Liver (tissue), 9 donors: Measurements from ENCODE around the gene GALNT6. TPM values are rescaled to one million over a fixed set of nuclear protein-coding genes. Genes with fewer than 3 reads are reported as not detected.

Experiments used
- DNase-seq: peaks from one replicate; pipeline ENCODE4 v3.0.0-alpha.2; 2017; ENCODE audit warnings: low spot score
- H3K27ac ChIP-seq, 2 donors: one replicate each; pipeline ENCODE4 v1.7.0; 2013; ENCODE audit warnings: inconsistent platforms in 2 of 2, low read length in 2 of 2, control low read depth in 1 of 2, low read depth in 1 of 2, mild to moderate bottlenecking in 1 of 2
- H3K27me3 ChIP-seq, 4 donors: one replicate each; pipeline versions ENCODE4 v1.6.1 to v1.7.0; 2013; ENCODE audit warnings: low read length in 3 of 4, inconsistent platforms in 1 of 4, mild to moderate bottlenecking in 1 of 4, moderate library complexity in 1 of 4; ENCODE audit not compliant: control insufficient read depth in 4 of 4, insufficient read depth in 4 of 4
- H3K36me3 ChIP-seq, 4 donors: one replicate each; pipeline versions ENCODE4 v1.6.1 to v1.7.0; 2013; ENCODE audit warnings: low read length in 3 of 4, mild to moderate bottlenecking in 3 of 4, low read depth in 1 of 4, moderate library complexity in 1 of 4; ENCODE audit not compliant: control insufficient read depth in 4 of 4, insufficient read depth in 3 of 4
- H3K4me1 ChIP-seq, 4 donors: one replicate each; pipeline versions ENCODE4 v1.6.1 to v1.7.0; 2013; ENCODE audit warnings: low read length in 3 of 4, mild to moderate bottlenecking in 3 of 4, moderate library complexity in 1 of 4; ENCODE audit not compliant: control insufficient read depth in 4 of 4, insufficient read depth in 4 of 4
- H3K4me3 ChIP-seq, 3 donors: one replicate each; pipeline versions ENCODE4 v1.6.1 to v1.7.0; 2013; ENCODE audit warnings: low read length in 3 of 3, control low read depth in 1 of 3, low read depth in 1 of 3, mild to moderate bottlenecking in 1 of 3
- H3K9ac ChIP-seq, 2 donors: one replicate each; pipeline ENCODE4 v1.7.0; 2013; ENCODE audit warnings: low read length in 2 of 2, mild to moderate bottlenecking in 2 of 2, moderate library complexity in 2 of 2, control low read depth in 1 of 2, low read depth in 1 of 2
- H3K9me3 ChIP-seq, 4 donors: one replicate each; pipeline versions ENCODE4 v1.6.1 to v1.7.0; 2013; ENCODE audit warnings: low read length in 3 of 4; ENCODE audit not compliant: control insufficient read depth in 4 of 4
- EGR1 ChIP-seq, 2 donors: IDR thresholded peaks; 2 replicates each; pipeline ENCODE4 v1.6.1; 2016 to 2018; ENCODE audit warnings: antibody characterized with exemption in 2 of 2, low read depth in 2 of 2
- FOXA1 ChIP-seq: IDR thresholded peaks from 2 replicates; pipeline ENCODE4 v1.6.1; 2016; ENCODE audit warnings: antibody characterized with exemption
- GABPA ChIP-seq, 2 donors: IDR thresholded peaks in 1 of 2; conservative IDR thresholded peaks in 1 of 2; 2 replicates each; pipeline ENCODE4 v1.6.1; 2016; ENCODE audit warnings: antibody characterized with exemption in 2 of 2, mild to moderate bottlenecking in 1 of 2, moderate library complexity in 1 of 2
- HNF4A ChIP-seq, 2 donors: conservative IDR thresholded peaks; 2 replicates each; pipeline ENCODE4 v1.6.1; 2016; ENCODE audit warnings: antibody characterized with exemption in 2 of 2, mild to moderate bottlenecking in 2 of 2
- HNF4G ChIP-seq: IDR thresholded peaks from 2 replicates; pipeline ENCODE4 v1.6.1; 2016; ENCODE audit warnings: antibody characterized with exemption
- JUND ChIP-seq, 2 donors: IDR thresholded peaks; 2 replicates each; pipeline ENCODE4 v1.6.1; 2016; ENCODE audit warnings: antibody characterized with exemption in 2 of 2
- NR2F2 ChIP-seq: IDR thresholded peaks from 2 replicates; pipeline ENCODE4 v1.6.1; 2016; ENCODE audit warnings: antibody characterized with exemption
- RAD21 ChIP-seq, 2 donors: IDR thresholded peaks; 2 replicates each; pipeline ENCODE4 v1.6.1; 2016; ENCODE audit warnings: antibody characterized with exemption in 2 of 2, mild to moderate bottlenecking in 2 of 2
- RXRA ChIP-seq, 2 donors: IDR thresholded peaks; 2 replicates each; pipeline ENCODE4 v1.6.1; 2017 to 2018; ENCODE audit warnings: antibody characterized with exemption in 2 of 2, mild to moderate bottlenecking in 1 of 2
- SP1 ChIP-seq: IDR thresholded peaks from 2 replicates; pipeline ENCODE4 v1.6.1; 2018; ENCODE audit warnings: antibody characterized with exemption, mild to moderate bottlenecking
- TAF1 ChIP-seq: conservative IDR thresholded peaks from 2 replicates; pipeline ENCODE4 v1.6.1; 2016; ENCODE audit warnings: antibody characterized with exemption, mild to moderate bottlenecking
- YY1 ChIP-seq: IDR thresholded peaks from 2 replicates; pipeline ENCODE4 v1.6.1; 2016; ENCODE audit warnings: antibody characterized with exemption, mild to moderate bottlenecking
- WGBS: extraction: QIAGEN DNeasy Blood & Tissue Kit; methylation state at CpG from one replicate; pipeline ENCODE4 v1.1.7; 2013; 5-methylcytosine and 5-hydroxymethylcytosine counted together
- polyA plus RNA-seq, 2 donors: library from polyadenylated mRNA; stranded (reverse) in 1 of 2; unstranded in 1 of 2; fragments of 200-250 nt in 1 of 2; fragments of >200 nt in 1 of 2; fragmentation: Nextera tagmentation in 1 of 2; extraction: Ambion mirVana in 1 of 2; gene quantifications; one replicate each; pipeline versions ENCODE4 v1.2.1 to v1.2.3, GENCODE V29; 2013 to 2015
- total RNA-seq, 2 donors: library from RNA; depleted of rRNA; stranded (reverse); fragments of >200 nt; gene quantifications; one replicate each; pipeline ENCODE4 v1.2.3, GENCODE V29; 2014
- TF ChIP-seq, protein P1 (sequence below): IDR thresholded peaks from 2 replicates; pipeline ENCODE4 v1.6.1; 2016; ENCODE audit warnings: antibody characterized with exemption
- TF ChIP-seq, protein P2 (sequence below): fragments of 150-350 bp; IDR thresholded peaks from 2 replicates; pipeline ENCODE4 v1.5.1; 2017; ENCODE audit warnings: improper control_type of control experiment, low read depth, low read length; ENCODE audit not compliant: missing input control
- TF ChIP-seq, protein P3 (sequence below): IDR thresholded peaks from 2 replicates; pipeline ENCODE4 v1.6.1; 2016; ENCODE audit warnings: antibody characterized with exemption, mild to moderate bottlenecking
- TF ChIP-seq, protein P4 (sequence below): IDR thresholded peaks from 2 replicates; pipeline ENCODE4 v1.6.1; 2016; ENCODE audit warnings: antibody characterized with exemption
- donor health status: healthy.
- donor health status: healthy.
- donor health status: healthy.
- donor health status: healthy.
- donor health status: healthy.

Gene GALNT6
- total and polyA plus RNA-seq, 4 donors, result 0.40 to 24.1 (median 1.2) TPM

DNA sequence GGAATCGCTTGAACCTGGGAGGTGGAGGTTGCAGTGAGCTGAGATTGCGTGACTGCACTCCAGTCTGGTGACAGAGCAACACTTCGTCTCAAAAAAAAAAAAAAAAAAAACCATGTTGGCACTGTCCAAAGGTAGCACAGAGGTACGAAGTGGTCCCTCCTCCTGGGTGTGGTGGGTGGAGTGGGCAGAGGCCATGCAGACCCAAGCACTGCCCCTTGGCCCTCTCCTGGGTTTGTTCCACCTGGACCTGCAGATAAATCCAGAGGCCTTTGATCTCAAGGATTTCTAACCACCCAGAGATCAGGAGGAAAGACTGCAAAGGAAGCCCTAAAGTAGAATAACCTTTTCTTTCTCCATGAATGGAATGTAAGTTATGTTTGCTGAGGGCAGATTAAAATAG is 8.7 kb upstream of the GALNT6 start:
- Histone ChIP-seq H3K36me3 (no peaks in the 10 kb centered on the region), H3K27me3 (no peaks in the 10 kb centered on the region), H3K27ac (no peak overlapping the region), H3K9ac (no peak overlapping the region), H3K4me1 (no peaks in the 10 kb centered on the region), H3K4me3 (no peak overlapping the region), H3K9me3 (no peaks in the 10 kb centered on the region)
- TF ChIP-seq NR2F2 (no peak), JUND (IDR thresholded peaks at IDR 0.05) (no peak), HNF4G (no peak), HNF4A (conservative IDR thresholded peaks at IDR 0.05) (no peak), YY1 (no peak), GABPA (IDR thresholded peaks at IDR 0.05 in 1 of 2, conservative IDR thresholded peaks at IDR 0.05 in 1 of 2) (no peak), TAF1 (no peak), RAD21 (IDR thresholded peaks at IDR 0.05) (no peak), RXRA (IDR thresholded peaks at IDR 0.05) (no peak)
- TF ChIP-seq, protein P1, sequence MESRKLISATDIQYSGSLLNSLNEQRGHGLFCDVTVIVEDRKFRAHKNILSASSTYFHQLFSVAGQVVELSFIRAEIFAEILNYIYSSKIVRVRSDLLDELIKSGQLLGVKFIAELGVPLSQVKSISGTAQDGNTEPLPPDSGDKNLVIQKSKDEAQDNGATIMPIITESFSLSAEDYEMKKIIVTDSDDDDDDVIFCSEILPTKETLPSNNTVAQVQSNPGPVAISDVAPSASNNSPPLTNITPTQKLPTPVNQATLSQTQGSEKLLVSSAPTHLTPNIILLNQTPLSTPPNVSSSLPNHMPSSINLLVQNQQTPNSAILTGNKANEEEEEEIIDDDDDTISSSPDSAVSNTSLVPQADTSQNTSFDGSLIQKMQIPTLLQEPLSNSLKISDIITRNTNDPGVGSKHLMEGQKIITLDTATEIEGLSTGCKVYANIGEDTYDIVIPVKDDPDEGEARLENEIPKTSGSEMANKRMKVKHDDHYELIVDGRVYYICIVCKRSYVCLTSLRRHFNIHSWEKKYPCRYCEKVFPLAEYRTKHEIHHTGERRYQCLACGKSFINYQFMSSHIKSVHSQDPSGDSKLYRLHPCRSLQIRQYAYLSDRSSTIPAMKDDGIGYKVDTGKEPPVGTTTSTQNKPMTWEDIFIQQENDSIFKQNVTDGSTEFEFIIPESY, result no peak
- TF ChIP-seq, protein P2, sequence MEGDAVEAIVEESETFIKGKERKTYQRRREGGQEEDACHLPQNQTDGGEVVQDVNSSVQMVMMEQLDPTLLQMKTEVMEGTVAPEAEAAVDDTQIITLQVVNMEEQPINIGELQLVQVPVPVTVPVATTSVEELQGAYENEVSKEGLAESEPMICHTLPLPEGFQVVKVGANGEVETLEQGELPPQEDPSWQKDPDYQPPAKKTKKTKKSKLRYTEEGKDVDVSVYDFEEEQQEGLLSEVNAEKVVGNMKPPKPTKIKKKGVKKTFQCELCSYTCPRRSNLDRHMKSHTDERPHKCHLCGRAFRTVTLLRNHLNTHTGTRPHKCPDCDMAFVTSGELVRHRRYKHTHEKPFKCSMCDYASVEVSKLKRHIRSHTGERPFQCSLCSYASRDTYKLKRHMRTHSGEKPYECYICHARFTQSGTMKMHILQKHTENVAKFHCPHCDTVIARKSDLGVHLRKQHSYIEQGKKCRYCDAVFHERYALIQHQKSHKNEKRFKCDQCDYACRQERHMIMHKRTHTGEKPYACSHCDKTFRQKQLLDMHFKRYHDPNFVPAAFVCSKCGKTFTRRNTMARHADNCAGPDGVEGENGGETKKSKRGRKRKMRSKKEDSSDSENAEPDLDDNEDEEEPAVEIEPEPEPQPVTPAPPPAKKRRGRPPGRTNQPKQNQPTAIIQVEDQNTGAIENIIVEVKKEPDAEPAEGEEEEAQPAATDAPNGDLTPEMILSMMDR, result no peak
- TF ChIP-seq, protein P3, sequence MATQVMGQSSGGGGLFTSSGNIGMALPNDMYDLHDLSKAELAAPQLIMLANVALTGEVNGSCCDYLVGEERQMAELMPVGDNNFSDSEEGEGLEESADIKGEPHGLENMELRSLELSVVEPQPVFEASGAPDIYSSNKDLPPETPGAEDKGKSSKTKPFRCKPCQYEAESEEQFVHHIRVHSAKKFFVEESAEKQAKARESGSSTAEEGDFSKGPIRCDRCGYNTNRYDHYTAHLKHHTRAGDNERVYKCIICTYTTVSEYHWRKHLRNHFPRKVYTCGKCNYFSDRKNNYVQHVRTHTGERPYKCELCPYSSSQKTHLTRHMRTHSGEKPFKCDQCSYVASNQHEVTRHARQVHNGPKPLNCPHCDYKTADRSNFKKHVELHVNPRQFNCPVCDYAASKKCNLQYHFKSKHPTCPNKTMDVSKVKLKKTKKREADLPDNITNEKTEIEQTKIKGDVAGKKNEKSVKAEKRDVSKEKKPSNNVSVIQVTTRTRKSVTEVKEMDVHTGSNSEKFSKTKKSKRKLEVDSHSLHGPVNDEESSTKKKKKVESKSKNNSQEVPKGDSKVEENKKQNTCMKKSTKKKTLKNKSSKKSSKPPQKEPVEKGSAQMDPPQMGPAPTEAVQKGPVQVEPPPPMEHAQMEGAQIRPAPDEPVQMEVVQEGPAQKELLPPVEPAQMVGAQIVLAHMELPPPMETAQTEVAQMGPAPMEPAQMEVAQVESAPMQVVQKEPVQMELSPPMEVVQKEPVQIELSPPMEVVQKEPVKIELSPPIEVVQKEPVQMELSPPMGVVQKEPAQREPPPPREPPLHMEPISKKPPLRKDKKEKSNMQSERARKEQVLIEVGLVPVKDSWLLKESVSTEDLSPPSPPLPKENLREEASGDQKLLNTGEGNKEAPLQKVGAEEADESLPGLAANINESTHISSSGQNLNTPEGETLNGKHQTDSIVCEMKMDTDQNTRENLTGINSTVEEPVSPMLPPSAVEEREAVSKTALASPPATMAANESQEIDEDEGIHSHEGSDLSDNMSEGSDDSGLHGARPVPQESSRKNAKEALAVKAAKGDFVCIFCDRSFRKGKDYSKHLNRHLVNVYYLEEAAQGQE, result no peak
- TF ChIP-seq, protein P4, sequence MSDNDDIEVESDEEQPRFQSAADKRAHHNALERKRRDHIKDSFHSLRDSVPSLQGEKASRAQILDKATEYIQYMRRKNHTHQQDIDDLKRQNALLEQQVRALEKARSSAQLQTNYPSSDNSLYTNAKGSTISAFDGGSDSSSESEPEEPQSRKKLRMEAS, result no peak
- 59% methylated on average over 4 of the region's 4 CpGs for WGBS
- no peak for DNase-seq

DNA sequence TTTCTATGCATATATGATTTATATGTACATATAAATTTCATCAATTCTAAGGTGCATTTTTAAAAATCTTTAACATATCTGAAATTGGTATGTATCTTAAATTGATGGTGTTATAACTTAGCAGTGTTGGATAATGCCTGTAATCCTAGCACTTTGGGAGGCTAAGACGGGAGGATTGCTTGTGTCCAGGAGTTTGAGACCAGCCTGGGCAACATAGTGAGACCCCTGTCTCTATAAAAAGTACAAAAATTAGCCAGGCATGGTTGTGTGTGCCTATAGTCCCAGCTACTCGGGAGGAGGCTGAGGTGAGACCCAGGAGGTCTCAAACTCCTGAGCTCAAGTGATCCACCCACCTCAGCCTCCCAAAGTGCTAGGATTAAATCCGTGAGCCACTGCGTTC is 6.5 kb upstream of the GALNT6 start:
- Histone ChIP-seq H3K9me3 (no peaks in the 10 kb centered on the region), H3K36me3 (no peaks in the 10 kb centered on the region), H3K4me3 (no peak overlapping the region), H3K27ac (no peak overlapping the region), H3K27me3 (no peaks in the 10 kb centered on the region), H3K4me1 (no peaks in the 10 kb centered on the region), H3K9ac (no peak overlapping the region)
- DNase-seq, result no peak
- 78% methylated on average over 4 of the region's 4 CpGs for WGBS
- TF ChIP-seq EGR1 (IDR thresholded peaks at IDR 0.05; ENCODE audit: low read depth in 2 of 2), result no peak
- TF ChIP-seq, protein P3, result no peak
- no peak for TF ChIP-seq SP1
- TF ChIP-seq, protein P1, result no peak
- TF ChIP-seq FOXA1, result no peak
- no peak for TF ChIP-seq GABPA (IDR thresholded peaks at IDR 0.05 in 1 of 2, conservative IDR thresholded peaks at IDR 0.05 in 1 of 2)
- TF ChIP-seq, protein P4, result no peak
- no peak for TF ChIP-seq JUND (IDR thresholded peaks at IDR 0.05)
- TF ChIP-seq NR2F2, result no peak
- TF ChIP-seq TAF1, result no peak
